GM12891 (cell line): Measurements from ENCODE around the gene MCAT.

ENCODE experiments used
- POLR2A ChIP-seq: IDR thresholded peaks from 2 replicates; pipeline ENCODE4 v1.6.1; 2011; ENCODE audit warnings: low read depth, low read length, control low read depth
- POLR2AphosphoS5 ChIP-seq: IDR thresholded peaks from 2 replicates; pipeline ENCODE4 v1.6.1; 2011; ENCODE audit warnings: low read depth, low read length, control low read depth

DNA sequence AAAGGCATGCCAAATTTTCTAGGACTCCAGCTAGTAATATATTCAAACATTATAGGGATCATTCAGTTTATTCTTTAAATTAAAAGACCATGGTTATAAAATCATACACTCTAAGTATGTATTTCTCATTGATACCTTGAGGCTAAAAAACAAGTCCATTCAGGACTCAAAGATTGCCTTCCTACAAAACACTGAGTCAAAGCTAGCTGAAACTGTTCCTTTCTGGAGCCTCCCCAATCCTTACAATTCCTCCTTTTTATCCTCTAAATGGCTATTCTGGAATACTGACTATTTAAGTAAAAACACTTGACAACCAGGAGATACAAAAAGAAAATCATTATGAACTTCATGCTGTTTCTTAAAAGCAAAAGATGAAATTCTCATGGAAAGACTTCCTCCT, 48.6 kb upstream of the MCAT start:
- TF ChIP-seq POLR2AphosphoS5: no peak
- no peak for TF ChIP-seq POLR2A
